GM21515 (cell line): ENCODE results near the gene MICU1.
"Not testable (repeated sequence)": the region's sequence is repeated elsewhere in the genome, so short reads cannot be mapped to it uniquely, and the experiment has no call there.

ENCODE experiments used
- ATAC-seq: cut with Tn5 transposase; IDR thresholded peaks from one replicate; pipeline ENCODE4 v1.9.1; 2021; ENCODE audit not compliant: unreplicated experiment

Gene MICU1

GRCh38 chr10:72395581-72395980 is 230.3 kb downstream of the MICU1 start:
- not testable (repeated sequence) for ATAC-seq

GRCh38 chr10:72392571-72392970 is 233.3 kb downstream of the MICU1 start:
- ATAC-seq, result no peak

GRCh38 chr10:72390764-72391163 is 235.1 kb downstream of the MICU1 start:
- no peak for ATAC-seq

- no peak for ATAC-seq
Observed at GRCh38 chr10:72389716-72390115, 236.2 kb downstream of the MICU1 start.

GRCh38 chr10:72389014-72389413 is 236.9 kb downstream of the MICU1 start:
- no peak for ATAC-seq

- no peak for ATAC-seq
Observed at GRCh38 chr10:72388062-72388461, 237.8 kb downstream of the MICU1 start.

- ATAC-seq, result no peak
Observed at GRCh38 chr10:72386916-72387586, 238.8 kb downstream of the MICU1 start.

GRCh38 chr10:72385724-72386123 is 240.2 kb downstream of the MICU1 start:
- ATAC-seq, result no peak

GRCh38 chr10:72384982-72385381 is 240.9 kb downstream of the MICU1 start:
- not testable (repeated sequence) for ATAC-seq

- no peak for ATAC-seq
Observed at GRCh38 chr10:72379776-72380175, 246.1 kb downstream of the MICU1 start.

GRCh38 chr10:72379062-72379461 is 246.8 kb downstream of the MICU1 start:
- no peak for ATAC-seq

- ATAC-seq, result no peak
Observed at GRCh38 chr10:72375585-72375984, 250.3 kb downstream of the MICU1 start.

- no peak for ATAC-seq
Observed at GRCh38 chr10:72375173-72375572, 250.7 kb downstream of the MICU1 start.

GRCh38 chr10:72370201-72370722 is 255.6 kb downstream of the MICU1 start:
- ATAC-seq, result no peak

GRCh38 chr10:72367301-72367960 is 258.4 kb downstream of the MICU1 start:
- no peak for ATAC-seq

GRCh38 chr10:72365106-72365895 is 260.6 kb downstream of the MICU1 start:
- ATAC-seq, result no peak

GRCh38 chr10:72364239-72364777 is 261.6 kb downstream of the MICU1 start:
- ATAC-seq, result peak; percentile 62

- no peak for ATAC-seq
Observed at GRCh38 chr10:72356987-72357386, 268.9 kb downstream of the MICU1 start.

- ATAC-seq, result no peak
Observed at GRCh38 chr10:72356115-72356514, 269.8 kb downstream of the MICU1 start.

GRCh38 chr10:72355214-72355555 is 270.7 kb downstream of the MICU1 start:
- ATAC-seq, result no peak
